Measurements from ENCODE around the gene DR1.

The DR1 gene

DNA sequence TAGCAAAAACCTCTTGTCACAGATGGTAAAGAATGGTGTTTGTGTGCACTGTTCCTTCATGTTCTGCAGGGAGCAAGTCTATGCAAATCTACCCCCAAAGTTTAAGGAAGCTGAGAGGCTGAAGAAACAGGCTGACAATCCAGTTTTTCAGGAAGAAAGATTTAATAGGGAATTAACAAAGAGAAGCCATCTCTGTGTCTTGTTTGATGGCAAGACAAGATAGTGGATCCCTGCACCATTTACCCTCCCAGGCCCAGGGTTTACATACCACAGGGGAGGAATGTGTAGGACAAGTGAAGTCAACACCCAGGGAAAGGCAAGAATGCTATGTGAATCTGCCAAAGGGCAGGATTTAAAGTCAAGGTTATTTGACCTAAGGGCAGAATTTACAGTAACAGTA, 54.1 kb downstream of the DR1 start:
- no peak for DNase-seq

DNA sequence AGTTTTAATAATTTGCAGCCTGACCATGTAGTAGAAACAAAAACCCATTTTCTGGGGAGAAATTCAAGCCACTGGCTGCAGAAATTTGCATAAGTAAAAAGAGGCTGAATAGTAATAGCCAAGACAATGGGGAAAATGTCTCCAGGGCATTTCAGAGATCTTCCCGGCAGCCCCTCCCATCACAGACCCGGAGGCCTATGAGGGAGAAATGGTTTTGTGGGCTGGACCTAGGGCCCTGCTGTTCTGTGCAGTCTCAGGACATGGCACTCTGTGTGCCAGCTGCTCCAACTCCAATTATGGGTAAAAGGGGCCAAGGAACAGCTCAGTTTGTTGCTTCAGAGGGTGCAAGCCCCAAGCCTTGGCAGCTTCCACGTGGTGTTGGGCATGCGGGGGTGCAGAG, 62.5 kb downstream of the DR1 start:
- no peak for DNase-seq

DNA sequence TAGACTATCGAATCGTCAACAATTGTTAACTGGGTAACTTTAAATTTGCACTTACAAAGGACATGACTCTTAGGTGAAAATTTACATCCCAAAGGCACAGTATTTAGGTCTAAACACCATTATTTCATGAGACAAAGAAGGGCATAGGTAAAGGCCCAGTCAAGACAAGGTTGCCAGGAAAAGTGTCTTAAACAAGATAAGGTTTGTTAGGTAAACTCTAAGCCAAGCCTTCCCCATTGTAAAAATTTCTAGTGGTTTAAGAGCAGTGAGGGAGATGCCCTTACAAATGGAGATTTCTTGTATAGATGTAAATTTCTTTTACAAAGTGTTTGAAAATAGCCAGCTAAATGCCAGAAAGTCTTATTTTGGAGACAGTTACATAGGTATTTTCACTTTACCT, 65.3 kb downstream of the DR1 start:
- DNase-seq: no peak

DNA sequence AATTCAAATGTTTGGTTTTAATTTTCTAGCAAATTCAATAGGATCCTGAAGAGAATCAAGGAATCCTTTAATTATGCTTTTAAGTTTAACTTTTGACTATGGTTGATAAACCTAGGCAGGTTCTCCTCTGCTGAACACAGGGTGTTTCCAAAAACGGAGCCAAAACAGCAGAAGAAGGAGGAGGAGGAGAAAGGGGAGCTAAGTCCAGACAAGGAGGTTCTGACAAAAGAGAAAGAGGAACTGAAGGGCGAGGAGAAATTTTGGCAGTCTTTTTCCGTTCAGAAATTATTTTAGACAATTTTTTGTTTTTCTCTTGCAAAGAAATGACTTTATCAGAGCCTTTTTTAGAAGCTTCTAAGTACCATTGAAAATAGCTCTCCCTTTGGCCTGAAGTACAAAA, 69.0 kb downstream of the DR1 start:
- DNase-seq: no peak

DNA sequence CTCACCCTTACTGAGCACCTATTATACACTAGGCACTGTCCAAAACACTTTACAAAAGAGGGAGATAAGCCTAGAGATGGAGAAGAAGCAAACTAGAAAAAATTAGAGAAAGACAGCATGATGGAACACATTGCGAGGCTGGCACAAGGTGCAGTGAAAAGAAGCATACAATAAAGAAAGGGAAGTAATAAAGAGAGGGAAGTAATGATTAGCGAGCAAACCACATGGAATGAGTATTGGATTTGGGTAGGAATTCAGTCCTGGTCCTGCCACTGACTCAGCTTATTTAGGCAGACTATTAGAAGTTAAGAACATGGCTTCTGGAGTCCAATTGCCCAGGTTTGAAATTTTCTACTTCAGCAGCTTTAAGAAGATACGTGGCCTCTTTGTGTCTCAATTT, 69.6 kb downstream of the DR1 start:
- DNase-seq: no peak

DNA sequence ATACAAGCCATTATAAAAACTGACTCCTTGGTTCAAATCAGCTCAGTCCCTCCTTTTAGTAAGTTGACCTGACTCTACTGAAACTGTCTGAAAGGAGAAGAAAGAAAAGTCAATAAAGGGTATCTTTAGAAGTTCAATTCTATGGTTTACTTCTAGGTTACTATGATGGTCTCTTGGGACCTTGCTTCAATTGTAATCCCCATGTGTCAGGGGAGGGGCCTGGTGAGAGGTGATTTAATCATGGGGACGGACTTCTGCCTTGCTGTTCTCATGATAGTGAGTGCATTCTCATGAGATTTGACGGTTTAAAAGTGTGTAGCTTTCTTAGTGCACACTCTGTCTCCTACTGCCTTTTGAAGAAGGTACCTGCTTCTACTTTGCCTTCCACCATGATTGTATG, 70.5 kb downstream of the DR1 start:
- DNase-seq: no peak

Data from activated CD4-positive, alpha-beta T cell treated with anti-CD3 and anti-CD28 coated beads, Interleukin-2, amount 50 U/mL, for 4 hours (primary cell).